OCI-LY3 (cell line): Measurements from ENCODE around the gene ABTB2.

Source experiments
- EZH2phosphoT487 ChIP-seq: fragments of 200-600 bp; shearing (Covaris generic); IDR thresholded peaks from 2 replicates; pipeline ENCODE4 v1.6.1; 2018; ENCODE audit warnings: antibody characterized with exemption, mixed run types, low read depth
- TF ChIP-seq, protein P1 (sequence below): fragments of 200-600, 300-600 bp; sonication (generic); IDR thresholded peaks from 2 replicates; pipeline ENCODE4 v1.5.1; 2014; ENCODE audit warnings: antibody characterized with exemption, low read length, low read depth

DNA sequence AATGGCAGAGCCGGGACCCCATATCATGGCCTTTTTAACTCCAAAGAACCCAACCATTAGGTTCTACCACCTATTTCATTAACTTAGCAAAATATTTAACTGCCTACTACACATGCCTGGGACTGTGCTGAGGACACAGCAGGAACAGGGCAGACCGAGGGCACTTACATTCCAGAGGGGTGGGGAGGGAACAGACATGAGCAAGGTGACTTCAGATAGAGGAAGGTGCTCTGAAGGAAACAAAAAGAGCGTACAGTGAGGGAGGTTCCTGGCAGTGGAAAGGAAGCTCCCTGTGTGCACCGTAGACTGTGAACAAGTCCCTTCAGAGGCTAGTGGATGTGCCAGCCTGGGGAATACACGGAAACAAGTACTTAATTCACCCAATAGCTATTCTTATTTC lies 169.6 kb downstream of the ABTB2 start:
- TF ChIP-seq, protein P1, sequence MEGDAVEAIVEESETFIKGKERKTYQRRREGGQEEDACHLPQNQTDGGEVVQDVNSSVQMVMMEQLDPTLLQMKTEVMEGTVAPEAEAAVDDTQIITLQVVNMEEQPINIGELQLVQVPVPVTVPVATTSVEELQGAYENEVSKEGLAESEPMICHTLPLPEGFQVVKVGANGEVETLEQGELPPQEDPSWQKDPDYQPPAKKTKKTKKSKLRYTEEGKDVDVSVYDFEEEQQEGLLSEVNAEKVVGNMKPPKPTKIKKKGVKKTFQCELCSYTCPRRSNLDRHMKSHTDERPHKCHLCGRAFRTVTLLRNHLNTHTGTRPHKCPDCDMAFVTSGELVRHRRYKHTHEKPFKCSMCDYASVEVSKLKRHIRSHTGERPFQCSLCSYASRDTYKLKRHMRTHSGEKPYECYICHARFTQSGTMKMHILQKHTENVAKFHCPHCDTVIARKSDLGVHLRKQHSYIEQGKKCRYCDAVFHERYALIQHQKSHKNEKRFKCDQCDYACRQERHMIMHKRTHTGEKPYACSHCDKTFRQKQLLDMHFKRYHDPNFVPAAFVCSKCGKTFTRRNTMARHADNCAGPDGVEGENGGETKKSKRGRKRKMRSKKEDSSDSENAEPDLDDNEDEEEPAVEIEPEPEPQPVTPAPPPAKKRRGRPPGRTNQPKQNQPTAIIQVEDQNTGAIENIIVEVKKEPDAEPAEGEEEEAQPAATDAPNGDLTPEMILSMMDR, result no peak
- TF ChIP-seq EZH2phosphoT487, result no peak
